Ishikawa (cell line): Measurements from ENCODE around the gene NOCT.

ENCODE experiments used
- CEBPB ChIP-seq: IDR thresholded peaks from 2 replicates; pipeline ENCODE4 v1.6.1; 2012
- CREB1 ChIP-seq: IDR thresholded peaks from 2 replicates; pipeline ENCODE4 v1.6.1; 2012; ENCODE audit warnings: low read depth
- EGR1 ChIP-seq: IDR thresholded peaks from 2 replicates; pipeline ENCODE4 v1.6.1; 2012
- EP300 ChIP-seq: IDR thresholded peaks from 2 replicates; pipeline ENCODE4 v1.6.1; 2012; ENCODE audit warnings: borderline replicate concordance
- FOXM1 ChIP-seq: IDR thresholded peaks from 2 replicates; pipeline ENCODE4 v1.6.1; 2012; ENCODE audit warnings: low read depth, borderline replicate concordance
- NFIC ChIP-seq: IDR thresholded peaks from 2 replicates; pipeline ENCODE4 v1.6.1; 2012
- RAD21 ChIP-seq: IDR thresholded peaks from 2 replicates; pipeline ENCODE4 v1.6.1; 2012; ENCODE audit warnings: low read depth
- TAF1 ChIP-seq: IDR thresholded peaks from 2 replicates; pipeline ENCODE4 v1.6.1; 2012; ENCODE audit warnings: low read depth, mild to moderate bottlenecking
- TCF12 ChIP-seq: IDR thresholded peaks from 2 replicates; pipeline ENCODE4 v1.6.1; 2012; ENCODE audit warnings: low read depth
- TEAD4 ChIP-seq: IDR thresholded peaks from 2 replicates; pipeline ENCODE4 v1.6.1; 2012
- YY1 ChIP-seq: IDR thresholded peaks from 2 replicates; pipeline ENCODE4 v1.6.1; 2012; ENCODE audit warnings: low read depth
- ZBTB7A ChIP-seq: IDR thresholded peaks from 2 replicates; pipeline ENCODE4 v1.6.1; 2012; ENCODE audit warnings: low read depth
- TF ChIP-seq, protein P1 (sequence below): IDR thresholded peaks from 2 replicates; pipeline ENCODE4 v1.6.1; 2012
- TF ChIP-seq, protein P2 (sequence below): IDR thresholded peaks from 2 replicates; pipeline ENCODE4 v1.6.1; 2012; ENCODE audit warnings: low read depth, mild to moderate bottlenecking
- TF ChIP-seq, protein P3 (sequence below): IDR thresholded peaks from 2 replicates; pipeline ENCODE4 v1.6.1; 2012

The NOCT gene

DNA sequence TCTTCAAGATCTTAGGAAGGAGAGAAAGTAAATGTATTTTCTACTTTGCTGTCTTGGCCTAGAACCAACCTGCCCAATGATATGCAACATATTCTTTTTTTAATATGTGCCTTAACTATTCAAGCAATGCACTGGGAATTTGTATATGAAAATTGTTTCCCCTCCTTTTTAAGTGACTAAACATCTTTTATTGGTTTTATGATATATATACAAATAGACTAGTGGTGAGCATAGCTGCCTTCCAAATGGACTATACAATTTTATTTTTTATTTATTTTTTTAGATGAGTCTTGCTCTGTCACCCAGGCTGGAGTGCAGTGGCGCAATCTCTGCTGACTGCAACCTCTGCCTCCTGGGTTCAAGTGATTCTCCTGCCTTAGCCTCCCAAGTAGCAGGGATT, 10.3 kb downstream of the NOCT start:
- TF ChIP-seq CEBPB, result no peak
- no peak for TF ChIP-seq ZBTB7A
- TF ChIP-seq, protein P1, sequence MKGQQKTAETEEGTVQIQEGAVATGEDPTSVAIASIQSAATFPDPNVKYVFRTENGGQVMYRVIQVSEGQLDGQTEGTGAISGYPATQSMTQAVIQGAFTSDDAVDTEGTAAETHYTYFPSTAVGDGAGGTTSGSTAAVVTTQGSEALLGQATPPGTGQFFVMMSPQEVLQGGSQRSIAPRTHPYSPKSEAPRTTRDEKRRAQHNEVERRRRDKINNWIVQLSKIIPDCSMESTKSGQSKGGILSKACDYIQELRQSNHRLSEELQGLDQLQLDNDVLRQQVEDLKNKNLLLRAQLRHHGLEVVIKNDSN, result no peak
- no peak for TF ChIP-seq CREB1

DNA sequence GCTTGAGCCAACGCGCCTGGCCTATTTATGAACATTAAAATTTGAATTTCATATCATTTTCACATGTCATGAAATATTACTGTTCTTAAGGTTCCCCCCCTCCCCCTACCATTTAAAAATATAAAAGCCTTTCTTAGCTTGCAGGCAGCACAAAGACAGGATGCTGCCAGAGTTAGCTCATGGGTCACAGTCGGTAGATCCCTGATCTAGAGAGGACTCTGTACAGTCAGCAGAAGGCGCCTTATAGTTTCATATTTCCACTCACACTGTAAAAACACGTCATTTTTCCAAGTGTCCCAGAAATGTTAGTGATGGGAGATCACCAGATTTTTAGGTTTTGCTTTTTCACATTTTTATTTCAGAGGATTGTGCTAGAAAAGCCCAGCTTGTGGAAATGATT, 12.2 kb downstream of the NOCT start:
- TF ChIP-seq CEBPB (no peak), RAD21 (no peak), NFIC (no peak), TAF1 (no peak), ZBTB7A (no peak), FOXM1 (no peak), CREB1 (no peak), TCF12 (no peak), TEAD4 (no peak)
- TF ChIP-seq, protein P1, result no peak
- TF ChIP-seq, protein P2, sequence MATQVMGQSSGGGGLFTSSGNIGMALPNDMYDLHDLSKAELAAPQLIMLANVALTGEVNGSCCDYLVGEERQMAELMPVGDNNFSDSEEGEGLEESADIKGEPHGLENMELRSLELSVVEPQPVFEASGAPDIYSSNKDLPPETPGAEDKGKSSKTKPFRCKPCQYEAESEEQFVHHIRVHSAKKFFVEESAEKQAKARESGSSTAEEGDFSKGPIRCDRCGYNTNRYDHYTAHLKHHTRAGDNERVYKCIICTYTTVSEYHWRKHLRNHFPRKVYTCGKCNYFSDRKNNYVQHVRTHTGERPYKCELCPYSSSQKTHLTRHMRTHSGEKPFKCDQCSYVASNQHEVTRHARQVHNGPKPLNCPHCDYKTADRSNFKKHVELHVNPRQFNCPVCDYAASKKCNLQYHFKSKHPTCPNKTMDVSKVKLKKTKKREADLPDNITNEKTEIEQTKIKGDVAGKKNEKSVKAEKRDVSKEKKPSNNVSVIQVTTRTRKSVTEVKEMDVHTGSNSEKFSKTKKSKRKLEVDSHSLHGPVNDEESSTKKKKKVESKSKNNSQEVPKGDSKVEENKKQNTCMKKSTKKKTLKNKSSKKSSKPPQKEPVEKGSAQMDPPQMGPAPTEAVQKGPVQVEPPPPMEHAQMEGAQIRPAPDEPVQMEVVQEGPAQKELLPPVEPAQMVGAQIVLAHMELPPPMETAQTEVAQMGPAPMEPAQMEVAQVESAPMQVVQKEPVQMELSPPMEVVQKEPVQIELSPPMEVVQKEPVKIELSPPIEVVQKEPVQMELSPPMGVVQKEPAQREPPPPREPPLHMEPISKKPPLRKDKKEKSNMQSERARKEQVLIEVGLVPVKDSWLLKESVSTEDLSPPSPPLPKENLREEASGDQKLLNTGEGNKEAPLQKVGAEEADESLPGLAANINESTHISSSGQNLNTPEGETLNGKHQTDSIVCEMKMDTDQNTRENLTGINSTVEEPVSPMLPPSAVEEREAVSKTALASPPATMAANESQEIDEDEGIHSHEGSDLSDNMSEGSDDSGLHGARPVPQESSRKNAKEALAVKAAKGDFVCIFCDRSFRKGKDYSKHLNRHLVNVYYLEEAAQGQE, result no peak
- TF ChIP-seq, protein P3, sequence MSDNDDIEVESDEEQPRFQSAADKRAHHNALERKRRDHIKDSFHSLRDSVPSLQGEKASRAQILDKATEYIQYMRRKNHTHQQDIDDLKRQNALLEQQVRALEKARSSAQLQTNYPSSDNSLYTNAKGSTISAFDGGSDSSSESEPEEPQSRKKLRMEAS, result no peak

DNA sequence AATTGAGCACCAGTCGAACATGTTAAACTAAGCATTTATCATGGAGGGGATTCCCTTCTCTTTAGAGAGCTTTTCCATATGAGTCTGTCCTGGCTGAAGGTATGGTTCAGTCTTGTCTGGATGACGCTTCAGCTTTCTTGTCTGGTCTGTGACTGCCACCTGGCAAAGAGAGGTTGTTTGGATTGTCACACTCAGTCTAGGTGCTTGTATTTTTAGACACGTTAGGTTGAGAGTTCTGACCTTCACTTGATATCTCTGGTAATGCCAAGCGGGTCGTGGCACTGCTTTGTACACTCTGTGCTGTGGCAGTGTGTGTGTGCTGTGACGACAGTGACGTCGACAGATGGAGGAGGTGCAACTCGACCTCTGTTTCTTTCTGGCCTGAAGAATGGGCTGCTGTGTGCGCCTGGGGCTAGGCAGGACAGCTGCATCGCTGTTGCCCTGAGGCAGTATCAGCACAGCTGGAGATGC, 12.6 kb downstream of the NOCT start:
- TF ChIP-seq FOXM1, result no peak
- TF ChIP-seq NFIC, result no peak
- TF ChIP-seq ZBTB7A, result no peak
- TF ChIP-seq, protein P2, result no peak
- TF ChIP-seq, protein P3, result no peak
- no peak for TF ChIP-seq RAD21
- no peak for TF ChIP-seq TEAD4
- no peak for TF ChIP-seq YY1
- no peak for TF ChIP-seq TCF12
- TF ChIP-seq CREB1, result no peak
- TF ChIP-seq EGR1, result no peak
- TF ChIP-seq EP300, result no peak
- TF ChIP-seq TAF1, result no peak
- TF ChIP-seq, protein P1, result no peak
- no peak for TF ChIP-seq CEBPB

DNA sequence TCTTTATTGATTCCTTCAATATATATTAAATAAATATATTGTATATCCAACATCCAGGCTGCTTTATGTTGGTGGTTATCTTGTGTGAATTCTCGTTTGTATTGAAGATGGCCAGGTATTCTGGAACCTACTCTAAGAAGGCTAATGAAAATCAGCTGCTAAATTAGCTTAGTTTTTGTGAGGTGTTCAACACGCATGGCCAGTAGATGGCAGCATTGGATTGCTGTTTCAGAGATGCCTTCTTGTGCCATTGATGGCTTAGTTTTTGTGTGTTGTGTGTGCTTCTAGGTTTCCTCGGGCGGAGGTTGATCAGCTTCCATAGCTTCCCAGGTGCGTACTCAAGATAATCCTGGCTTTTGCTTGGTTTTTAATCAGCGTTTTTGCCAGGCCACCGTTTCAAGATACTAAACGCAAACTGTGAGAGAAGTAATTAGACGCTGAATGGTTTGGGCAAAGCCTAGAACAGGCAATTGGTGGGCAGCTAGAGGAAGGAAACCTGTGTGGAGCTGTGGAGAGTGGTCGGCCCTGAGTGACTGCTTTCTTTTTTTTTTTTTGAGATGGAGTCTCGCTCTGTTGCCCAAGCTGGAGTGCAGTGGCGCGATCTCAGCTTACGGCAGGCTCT, 15.1 kb downstream of the NOCT start:
- TF ChIP-seq, protein P3, result no peak
- TF ChIP-seq RAD21 (peak; percentile 85), TAF1 (no peak)

DNA sequence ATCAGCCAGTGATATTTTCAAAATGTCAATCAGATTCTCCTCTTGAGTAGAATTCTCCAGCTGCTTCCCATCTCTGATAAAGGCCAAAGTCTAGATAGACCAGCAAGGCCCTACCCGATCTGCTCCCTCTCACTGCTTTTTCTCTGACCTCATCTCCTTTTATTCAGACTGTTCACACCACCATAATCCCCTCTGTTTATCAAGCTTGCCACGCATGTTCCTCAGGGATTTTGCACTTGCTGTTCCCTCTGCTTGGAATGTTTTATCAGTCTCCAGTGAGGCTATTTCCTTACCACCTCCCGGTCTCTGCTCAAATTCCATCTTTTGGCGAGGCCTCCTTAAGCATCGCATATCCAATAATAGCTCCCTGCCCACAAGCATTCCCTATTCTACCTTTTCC, 20.1 kb downstream of the NOCT start:
- TF ChIP-seq TCF12 (no peak), CREB1 (no peak), EP300 (no peak), ZBTB7A (no peak), EGR1 (no peak), TAF1 (no peak), YY1 (no peak), CEBPB (no peak), FOXM1 (no peak), RAD21 (no peak), NFIC (no peak), TEAD4 (no peak)
- TF ChIP-seq, protein P1, result no peak
- TF ChIP-seq, protein P3, result no peak
- TF ChIP-seq, protein P2, result no peak
